GM19099 (cell line): ENCODE data around the gene DACT3.

ENCODE experiments used
- POLR2A ChIP-seq: IDR thresholded peaks from 3 replicates; pipeline ENCODE4 v1.6.1; 2011; ENCODE audit warnings: low read depth; ENCODE audit not compliant: insufficient read length; ENCODE audit errors: extremely low read depth

Gene DACT3

GRCh38 chr19:46661020-46661731, at the start of gene DACT3:
Gene DACT3, minus strand, starts transcription at chr19:46661182. Its CDS starts 118 bp downstream, at chr19:46661064.
- no peak for TF ChIP-seq POLR2A

GRCh38 chr19:46710687-46711086, 49.7 kb upstream of the DACT3 start:
- no peak for TF ChIP-seq POLR2A

- TF ChIP-seq POLR2A: no peak
Measured at GRCh38 chr19:46704379-46705076, 43.5 kb upstream of the DACT3 start.

- no peak for TF ChIP-seq POLR2A
Measured at GRCh38 chr19:46700704-46701103, 39.7 kb upstream of the DACT3 start.

GRCh38 chr19:46698395-46699321, 37.7 kb upstream of the DACT3 start:
- TF ChIP-seq POLR2A: no peak

GRCh38 chr19:46697204-46697960, 36.4 kb upstream of the DACT3 start:
- no peak for TF ChIP-seq POLR2A

- TF ChIP-seq POLR2A: no peak
Measured at GRCh38 chr19:46696866-46697203, 35.9 kb upstream of the DACT3 start.

GRCh38 chr19:46696052-46696451, 35.1 kb upstream of the DACT3 start:
- no peak for TF ChIP-seq POLR2A

GRCh38 chr19:46693760-46694159, 32.8 kb upstream of the DACT3 start:
- TF ChIP-seq POLR2A: no peak

GRCh38 chr19:46692918-46693722, 32.1 kb upstream of the DACT3 start:
- no peak for TF ChIP-seq POLR2A

GRCh38 chr19:46691948-46692347, 31.0 kb upstream of the DACT3 start:
- TF ChIP-seq POLR2A: no peak

- TF ChIP-seq POLR2A: no peak
Measured at GRCh38 chr19:46691104-46691503, 30.1 kb upstream of the DACT3 start.

- no peak for TF ChIP-seq POLR2A
Measured at GRCh38 chr19:46689358-46689757, 28.4 kb upstream of the DACT3 start.
